Suprapubic skin (tissue), 4 donors: ENCODE results near the gene CFAP65. TPM values are rescaled to one million over a fixed set of nuclear protein-coding genes. Genes with fewer than 3 reads are reported as not detected.

Source experiments
- DNase-seq, 2 donors: peaks; one replicate each; pipeline ENCODE4 v3.0.0-alpha.2; 2019; ENCODE audit warnings: low spot score in 2 of 2
- H3K27ac ChIP-seq: fragments of 200-600 bp; sonication (generic); one replicate; pipeline ENCODE4 v1.5.1; 2019
- H3K27me3 ChIP-seq: fragments of 200-600 bp; sonication (generic); one replicate; pipeline ENCODE4 v1.5.1; 2019
- H3K36me3 ChIP-seq: fragments of 200-600 bp; sonication (generic); one replicate; pipeline ENCODE4 v1.5.1; 2019
- H3K4me1 ChIP-seq: fragments of 200-600 bp; sonication (generic); one replicate; pipeline ENCODE4 v1.5.1; 2019
- H3K4me3 ChIP-seq: fragments of 200-600 bp; sonication (generic); one replicate; pipeline ENCODE4 v1.5.1; 2019; ENCODE audit warnings: mild to moderate bottlenecking
- H3K9me3 ChIP-seq: fragments of 200-600 bp; sonication (generic); one replicate; pipeline ENCODE4 v1.5.1; 2019
- CTCF ChIP-seq, 2 donors: fragments of 200-600 bp in 1 of 2; fragments of 450-650 bp in 1 of 2; sonication (generic) in 1 of 2; IDR thresholded peaks; one replicate each; pipeline ENCODE4 v1.5.1; 2016 to 2019; ENCODE audit warnings: antibody characterized with exemption in 2 of 2, mild to moderate bottlenecking in 1 of 2, moderate library complexity in 1 of 2
- EP300 ChIP-seq: sonication (generic); formaldehyde crosslinking; IDR thresholded peaks from one replicate; pipeline ENCODE4 v1.6.1; 2017; ENCODE audit warnings: antibody characterized with exemption
- POLR2A ChIP-seq, 2 donors: fragments of 450-650 bp; IDR thresholded peaks; one replicate each; pipeline ENCODE4 v1.6.1; 2017; ENCODE audit warnings: antibody characterized with exemption in 2 of 2, mild to moderate bottlenecking in 2 of 2, moderate library complexity in 2 of 2
- POLR2AphosphoS5 ChIP-seq, 3 donors: sonication (generic); formaldehyde crosslinking; IDR thresholded peaks; one replicate each; pipeline ENCODE4 v1.6.1; 2017; ENCODE audit warnings: antibody characterized with exemption in 3 of 3
- WGBS: methylation state at CpG from one replicate; pipeline ENCODE4 v1.1.5; 2018; 5-methylcytosine and 5-hydroxymethylcytosine counted together
- total RNA-seq, 4 donors: library from RNA; depleted of rRNA; stranded (reverse); fragments of >200 nt; gene quantifications; one replicate each; pipeline ENCODE4 v1.1.0, GENCODE V29; 2016

The CFAP65 gene
- total RNA-seq, 4 donors from 2014 or later: not detected

- Histone ChIP-seq H3K36me3 (no peaks in the 10 kb centered on the region), H3K4me3 (no peak overlapping the region), H3K27ac (no peak overlapping the region), H3K9me3 (no peaks in the 10 kb centered on the region), H3K27me3 (peaks cover 93% of the 10 kb centered on the region), H3K4me1 (peaks cover 25% of the 10 kb centered on the region)
- no peak for TF ChIP-seq POLR2AphosphoS5 (IDR thresholded peaks at IDR 0.05)
- TF ChIP-seq EP300: no peak
- TF ChIP-seq CTCF (IDR thresholded peaks at IDR 0.05): no peak
- no peak for TF ChIP-seq POLR2A (IDR thresholded peaks at IDR 0.05)
- 38% methylated on average over 5 of the region's 5 CpGs for WGBS
- no peak for DNase-seq
Measured at GRCh38 chr2:218964041-218964771, 77.1 kb downstream of the CFAP65 start.

DNA sequence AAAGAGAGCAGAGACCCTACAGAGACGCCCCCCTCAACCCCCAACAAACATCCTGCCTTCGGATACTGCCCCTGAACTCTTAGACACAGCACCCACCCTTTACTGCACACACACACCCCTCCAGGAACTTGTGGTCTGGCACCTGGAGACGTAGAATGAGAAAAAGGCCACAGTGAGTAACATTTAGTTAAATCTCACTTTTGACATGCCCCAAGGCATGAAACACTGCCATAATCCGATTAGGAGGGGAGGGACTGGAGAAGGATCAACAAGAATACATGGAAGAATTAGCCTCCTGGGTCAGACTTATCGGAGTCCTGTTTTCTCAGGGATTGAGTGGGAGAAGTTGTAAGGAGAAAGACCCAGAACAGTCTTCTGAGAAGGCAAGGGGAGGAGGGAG, 77.7 kb downstream of the CFAP65 start:
- DNase-seq: no peak
- 16% methylated on average over 5 of the region's 5 CpGs for WGBS
- H3K36me3 ChIP-seq: no peaks in the 10 kb centered on the region
- TF ChIP-seq POLR2A (IDR thresholded peaks at IDR 0.05) (no peak), EP300 (no peak), POLR2AphosphoS5 (IDR thresholded peaks at IDR 0.05) (no peak), CTCF (IDR thresholded peaks at IDR 0.05) (no peak)
- peaks cover 27% of the 10 kb centered on the region for H3K4me1 ChIP-seq
- no peak overlapping the region for H3K27ac ChIP-seq
- peaks cover 93% of the 10 kb centered on the region for H3K27me3 ChIP-seq
- no peak overlapping the region for H3K4me3 ChIP-seq
- H3K9me3 ChIP-seq: no peaks in the 10 kb centered on the region

DNA sequence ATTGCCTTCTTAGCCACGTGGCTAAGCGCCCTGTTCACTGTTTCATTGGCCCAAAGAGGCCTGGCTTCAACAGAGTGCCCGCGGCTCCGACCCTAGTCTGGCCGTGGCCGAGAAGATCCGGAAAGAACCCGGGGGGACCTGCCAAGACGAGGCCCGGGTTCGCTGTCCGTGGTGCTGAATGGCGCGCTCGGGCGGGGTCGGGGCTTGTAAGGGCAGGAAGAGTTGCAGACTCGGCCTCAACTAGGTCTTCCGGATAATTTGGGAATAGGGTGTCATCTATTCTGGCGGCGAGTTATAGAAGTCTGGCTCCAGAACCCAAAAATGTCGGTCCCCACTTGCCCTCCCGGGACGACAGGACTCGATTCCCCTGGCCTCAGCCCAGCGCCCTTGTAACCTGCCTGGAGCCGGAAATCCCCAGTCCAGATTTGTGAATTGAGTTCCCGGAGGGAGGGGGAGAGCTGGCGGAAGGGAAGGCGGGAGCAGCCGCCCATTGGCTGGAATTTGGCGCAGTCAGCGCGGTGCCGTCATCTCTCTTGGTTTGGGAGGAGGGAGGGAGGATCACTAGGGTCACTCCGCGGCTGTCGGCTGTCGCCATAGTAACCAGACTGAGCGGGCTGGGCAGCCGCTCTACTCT, 78.3 kb downstream of the CFAP65 start:
- Histone ChIP-seq H3K27me3 (peaks cover 93% of the 10 kb centered on the region), H3K9me3 (no peaks in the 10 kb centered on the region), H3K36me3 (no peaks in the 10 kb centered on the region), H3K4me3 (no peak overlapping the region), H3K4me1 (peaks cover 27% of the 10 kb centered on the region), H3K27ac (no peak overlapping the region)
- DNase-seq: no peak
- 4% methylated on average over 5 of the region's 42 CpGs for WGBS
- TF ChIP-seq POLR2AphosphoS5 (IDR thresholded peaks at IDR 0.05) (no peak), EP300 (no peak), POLR2A (IDR thresholded peaks at IDR 0.05) (no peak), CTCF (IDR thresholded peaks at IDR 0.05) (no peak)

- no peak for TF ChIP-seq POLR2AphosphoS5 (IDR thresholded peaks at IDR 0.05)
- TF ChIP-seq CTCF (IDR thresholded peaks at IDR 0.05): no peak
- H3K27me3 ChIP-seq: peaks cover 97% of the 10 kb centered on the region
- H3K4me1 ChIP-seq: peaks cover 27% of the 10 kb centered on the region
- H3K9me3 ChIP-seq: no peaks in the 10 kb centered on the region
- no peak overlapping the region for H3K27ac ChIP-seq
- H3K36me3 ChIP-seq: no peaks in the 10 kb centered on the region
- no peak overlapping the region for H3K4me3 ChIP-seq
- WGBS: 17% methylated on average over 33 of the region's 34 CpGs
- DNase-seq: no peak
Measured at GRCh38 chr2:218961651-218962570, 79.4 kb downstream of the CFAP65 start.

DNA sequence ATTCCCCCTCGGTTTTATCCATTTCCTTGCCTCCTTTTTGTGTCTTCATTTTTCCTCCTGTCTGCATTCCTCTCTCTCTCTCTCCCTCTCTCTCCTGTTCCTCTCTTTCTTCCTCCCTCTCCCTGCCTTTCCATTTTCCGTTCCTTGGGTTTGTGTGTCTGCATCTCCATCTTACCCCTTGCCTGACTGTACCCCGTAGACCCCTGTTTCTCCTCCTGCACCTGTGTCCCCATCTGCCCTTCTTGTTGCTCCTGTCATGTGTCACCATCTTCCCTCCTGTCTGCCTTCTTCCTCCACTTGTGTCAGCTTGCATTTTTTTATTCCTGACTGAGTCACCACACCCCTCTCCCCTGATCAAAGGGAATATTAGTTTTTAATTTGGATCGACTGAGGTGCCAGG, 80.1 kb downstream of the CFAP65 start:
- Histone ChIP-seq H3K9me3 (no peaks in the 10 kb centered on the region), H3K36me3 (no peaks in the 10 kb centered on the region), H3K27me3 (peaks cover 98% of the 10 kb centered on the region), H3K4me1 (peaks cover 27% of the 10 kb centered on the region), H3K27ac (no peak overlapping the region), H3K4me3 (no peak overlapping the region)
- TF ChIP-seq EP300: no peak
- TF ChIP-seq POLR2AphosphoS5 (IDR thresholded peaks at IDR 0.05): no peak
- TF ChIP-seq CTCF (IDR thresholded peaks at IDR 0.05): no peak
- no peak for TF ChIP-seq POLR2A (IDR thresholded peaks at IDR 0.05)
- 7% methylated on average over 4 of the region's 4 CpGs for WGBS
- DNase-seq: no peak
